Right hindlimb (tissue), 1 donor: ENCODE results near the gene RAMAC.
"Not testable (repeated sequence)": the region's sequence is repeated elsewhere in the genome, so short reads cannot be mapped to it uniquely, and the experiment has no call there.

Experiments used
- DNase-seq: peaks from one replicate; pipeline ENCODE4 v3.0.0-alpha.2; 2018

RAMAC gene

GRCh38 chr15:82985688-82986441, at the start of gene RAMAC:
Gene RAMAC (plus strand): TSS chr15:82986210. CDS start chr15:82989019, 2,809 bp downstream.
- peak; percentile 96 for DNase-seq

- no peak for DNase-seq
These were observed 48.9 kb upstream of the RAMAC start for GRCh38 chr15:82936966-82937711.

- DNase-seq: no peak
These were observed 48.3 kb upstream of the RAMAC start for GRCh38 chr15:82937712-82938058.

- not testable (repeated sequence) for DNase-seq
These were observed 46.3 kb upstream of the RAMAC start for GRCh38 chr15:82939678-82940077.

GRCh38 chr15:82942691-82943090, 43.3 kb upstream of the RAMAC start:
- no peak for DNase-seq

- no peak for DNase-seq
These were observed 42.8 kb upstream of the RAMAC start for GRCh38 chr15:82943176-82943575.

- DNase-seq: no peak
These were observed 42.0 kb upstream of the RAMAC start for GRCh38 chr15:82944056-82944455.

GRCh38 chr15:82944821-82945220, 41.2 kb upstream of the RAMAC start:
- DNase-seq: no peak

- no peak for DNase-seq
These were observed 40.7 kb upstream of the RAMAC start for GRCh38 chr15:82945326-82945725.

- DNase-seq: no peak
These were observed 39.8 kb upstream of the RAMAC start for GRCh38 chr15:82946155-82946701.

GRCh38 chr15:82950295-82950694, 35.7 kb upstream of the RAMAC start:
- DNase-seq: no peak

GRCh38 chr15:82950746-82951370, 35.2 kb upstream of the RAMAC start:
- DNase-seq: no peak

- DNase-seq: no peak
These were observed 34.4 kb upstream of the RAMAC start for GRCh38 chr15:82951472-82952157.

- DNase-seq: peak; percentile 48
These were observed 33.6 kb upstream of the RAMAC start, which contains the start of gene HOMER2 for GRCh38 chr15:82952158-82953081. Gene HOMER2 (minus strand): TSS chr15:82952720. CDS start chr15:82952535, 185 bp downstream.

GRCh38 chr15:82958638-82959037, 27.4 kb upstream of the RAMAC start:
- no peak for DNase-seq

GRCh38 chr15:82959423-82959822, 26.6 kb upstream of the RAMAC start:
- no peak for DNase-seq

GRCh38 chr15:82960766-82961165, 25.2 kb upstream of the RAMAC start:
- DNase-seq: no peak

GRCh38 chr15:82963471-82964341, 22.3 kb upstream of the RAMAC start:
- DNase-seq: peak; percentile 34

- no peak for DNase-seq
These were observed 21.1 kb upstream of the RAMAC start for GRCh38 chr15:82964890-82965289.

- DNase-seq: no peak
These were observed 19.3 kb upstream of the RAMAC start for GRCh38 chr15:82966671-82967071.

- DNase-seq: no peak
These were observed 17.9 kb upstream of the RAMAC start for GRCh38 chr15:82968066-82968465.
